ENCODE measurements around the gene THAP11. TPM values are rescaled to one million over a fixed set of nuclear protein-coding genes. Genes with fewer than 3 reads are reported as not detected.
"Not testable (repeated sequence)": the region's sequence is repeated elsewhere in the genome, so short reads cannot be mapped to it uniquely, and the experiment has no call there.

Gene THAP11
- total RNA-seq, 1 donor: 38.5 TPM

DNA sequence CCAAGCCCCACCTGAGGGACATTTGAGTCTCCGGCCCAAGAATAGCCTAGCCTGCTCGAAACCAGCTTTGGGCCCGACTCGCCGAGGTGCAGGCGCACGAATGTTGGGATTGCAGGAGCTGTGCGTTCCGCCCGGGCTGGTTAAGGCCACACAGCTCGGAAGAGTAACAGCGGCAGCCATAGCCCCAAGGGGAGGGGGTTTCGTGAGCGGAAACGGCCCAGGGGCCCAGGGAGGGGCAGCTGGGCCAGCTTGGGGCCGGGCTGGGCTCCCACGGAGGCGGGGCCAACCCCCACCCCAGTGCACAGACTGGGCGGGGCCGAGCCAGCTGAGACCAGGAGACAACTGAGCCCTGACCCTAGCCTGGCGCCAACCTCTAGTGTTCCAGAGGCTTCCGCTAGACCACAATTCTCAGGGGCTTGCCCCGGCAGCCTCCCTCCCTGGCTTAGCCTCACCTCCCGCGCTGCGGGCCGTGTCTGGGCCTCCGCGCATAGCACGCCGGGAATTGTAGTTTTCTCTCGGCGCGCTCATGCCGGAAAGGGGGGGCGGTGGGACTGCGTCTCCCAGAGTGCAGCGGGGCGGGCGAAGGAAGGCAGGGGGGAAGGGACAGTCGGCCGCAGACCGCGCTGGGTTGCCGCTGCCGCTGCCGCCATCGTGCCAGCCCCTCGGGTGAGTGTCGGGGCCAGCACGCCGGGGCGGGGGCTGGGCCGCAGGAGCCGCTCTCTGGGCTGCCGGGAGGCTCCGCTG lies 4.4 kb downstream of the THAP11 start, which contains the start of gene NUTF2:
Gene NUTF2, plus strand, starts transcription at position 614 of the 744 bp plus-strand sequence. CDS start 18,198 bp downstream, outside the sequence.
- H3K9me3 ChIP-seq (ENCODE audit: low read depth, low read length): no peaks in the 10 kb centered on the region
- no peaks in the 10 kb centered on the region for H3K27me3 ChIP-seq (ENCODE audit: insufficient read depth, low read length)
- peak within 1 kb of the TSS; percentile 69 for H3K4me3 ChIP-seq (ENCODE audit: low read length)
- peaks cover 53% of the 10 kb centered on the region for H3K4me1 ChIP-seq (ENCODE audit: insufficient read depth, low read length)

DNA sequence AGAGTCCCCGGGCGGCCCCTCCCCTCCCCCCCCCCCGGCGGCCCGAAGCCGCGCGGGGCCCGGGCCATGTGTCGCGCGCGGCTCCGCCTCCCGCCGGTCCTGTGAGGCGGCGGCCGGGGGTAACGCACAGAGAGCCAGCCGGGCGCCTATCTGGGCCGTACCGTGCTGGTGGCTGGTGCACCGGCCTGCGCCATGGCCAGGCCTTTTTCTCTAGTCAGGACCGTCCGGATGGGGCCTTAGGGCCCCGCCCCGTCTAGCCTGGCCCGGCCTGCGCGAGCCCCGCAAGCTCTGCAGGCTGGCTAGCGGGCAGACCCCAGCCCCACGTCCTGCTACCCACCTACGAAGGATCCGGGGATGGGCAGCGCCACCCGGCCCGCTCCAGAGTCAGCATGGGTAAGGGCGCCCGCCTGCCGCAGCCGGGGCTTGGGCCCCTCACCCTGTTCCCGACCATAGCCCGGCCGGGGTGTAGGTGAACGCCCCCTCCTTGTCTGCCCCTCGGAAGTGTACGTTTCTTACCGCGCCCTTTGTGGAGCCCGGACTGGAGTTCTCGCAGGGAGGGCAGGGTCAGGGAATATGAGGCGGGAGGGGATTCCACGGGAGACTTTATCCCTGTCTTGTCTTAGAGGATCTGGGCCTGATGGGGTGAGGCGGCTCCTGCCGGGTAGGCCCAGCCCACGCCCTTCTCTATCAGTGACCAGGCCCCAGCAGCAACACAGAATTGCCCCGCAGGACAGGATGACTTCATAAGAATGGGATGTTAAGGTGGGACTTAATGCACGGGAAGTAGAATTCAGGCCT lies 5.1 kb downstream of the THAP11 start, which contains the start of gene CENPT:
Gene CENPT, minus strand, starts transcription at position 630 of the 798 bp plus-strand sequence. CDS start 13,834 bp downstream, outside the sequence.
- H3K4me3 ChIP-seq (ENCODE audit: low read length): peak within 1 kb of the TSS; percentile 69
- no peaks in the 10 kb centered on the region for H3K9me3 ChIP-seq (ENCODE audit: low read depth, low read length)
- no peaks in the 10 kb centered on the region for H3K27me3 ChIP-seq (ENCODE audit: insufficient read depth, low read length)
- peaks cover 51% of the 10 kb centered on the region for H3K4me1 ChIP-seq (ENCODE audit: insufficient read depth, low read length)

DNA sequence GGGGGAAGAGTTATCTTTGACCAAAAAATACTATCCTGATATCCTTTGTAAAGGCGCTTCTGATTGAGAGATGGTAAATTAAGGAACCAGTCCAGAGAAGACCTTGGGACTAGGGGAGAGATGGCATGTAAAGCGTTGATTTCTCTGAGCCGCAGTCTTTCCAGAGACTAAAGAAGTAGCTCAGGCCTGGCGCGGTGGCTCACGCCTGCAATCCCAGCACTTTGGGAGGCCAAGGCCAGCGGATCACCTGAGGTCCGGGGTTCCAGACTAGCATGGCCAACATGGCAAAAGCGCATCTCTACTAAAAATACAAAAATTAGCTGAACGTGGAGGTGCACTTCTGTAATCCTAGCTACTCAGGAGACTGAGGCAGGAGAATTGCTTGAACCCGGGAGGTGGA lies 6.0 kb downstream of the THAP11 start:
- Histone ChIP-seq H3K4me1 (ENCODE audit: insufficient read depth, low read length) (peaks cover 49% of the 10 kb centered on the region), H3K4me3 (ENCODE audit: low read length) (no peak overlapping the region), H3K9me3 (ENCODE audit: low read depth, low read length) (no peaks in the 10 kb centered on the region), H3K27me3 (ENCODE audit: insufficient read depth, low read length) (no peaks in the 10 kb centered on the region)

DNA sequence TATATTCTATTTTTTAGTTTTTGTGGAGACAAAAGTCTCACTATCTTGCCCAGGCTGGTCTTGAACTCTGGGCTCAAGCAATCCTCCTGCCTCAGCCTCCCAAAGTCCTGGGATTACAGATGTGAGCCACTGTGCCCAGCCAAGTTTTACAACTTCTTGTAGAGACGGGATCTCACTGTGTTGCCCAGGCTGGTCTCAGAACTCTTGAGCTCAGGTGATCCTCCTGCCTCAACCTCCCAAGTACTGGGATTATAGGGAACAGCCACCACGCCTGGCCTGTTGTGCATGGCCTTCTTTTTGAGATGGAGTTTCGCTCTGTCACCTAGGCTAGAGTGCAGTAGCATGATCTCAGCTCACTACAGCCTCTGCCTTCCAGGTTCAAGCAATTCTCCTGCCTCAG lies 11.6 kb downstream of the THAP11 start:
- H3K27me3 ChIP-seq (ENCODE audit: insufficient read depth, low read length): no peaks in the 10 kb centered on the region
- H3K9me3 ChIP-seq (ENCODE audit: low read depth, low read length): no peaks in the 10 kb centered on the region
- no peak overlapping the region for H3K4me3 ChIP-seq (ENCODE audit: low read length)
- H3K4me1 ChIP-seq (ENCODE audit: insufficient read depth, low read length): peaks cover 18% of the 10 kb centered on the region

DNA sequence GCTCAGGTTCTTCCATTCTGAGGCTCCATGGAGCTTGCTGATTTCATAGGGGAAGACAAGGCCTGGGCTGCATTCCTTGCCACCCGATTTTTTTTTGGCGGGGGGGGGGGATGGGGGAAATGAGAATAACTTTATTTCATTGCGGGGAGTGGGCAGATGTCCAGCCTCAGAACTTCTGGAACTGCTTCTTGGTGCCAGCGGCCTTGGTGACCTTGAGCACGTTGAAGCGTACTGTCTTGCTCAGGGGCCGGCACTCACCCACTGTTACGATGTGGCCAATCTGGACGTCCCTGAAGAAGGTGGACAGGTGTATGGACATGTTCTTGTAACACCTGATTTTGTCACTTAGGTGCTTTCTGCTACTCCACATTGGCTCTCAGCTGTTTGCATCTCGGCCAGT lies 13.7 kb downstream of the THAP11 start:
- H3K4me1 ChIP-seq (ENCODE audit: insufficient read depth, low read length): peaks cover 17% of the 10 kb centered on the region
- no peaks in the 10 kb centered on the region for H3K9me3 ChIP-seq (ENCODE audit: low read depth, low read length)
- H3K4me3 ChIP-seq (ENCODE audit: low read length): no peak overlapping the region
- no peaks in the 10 kb centered on the region for H3K27me3 ChIP-seq (ENCODE audit: insufficient read depth, low read length)

DNA sequence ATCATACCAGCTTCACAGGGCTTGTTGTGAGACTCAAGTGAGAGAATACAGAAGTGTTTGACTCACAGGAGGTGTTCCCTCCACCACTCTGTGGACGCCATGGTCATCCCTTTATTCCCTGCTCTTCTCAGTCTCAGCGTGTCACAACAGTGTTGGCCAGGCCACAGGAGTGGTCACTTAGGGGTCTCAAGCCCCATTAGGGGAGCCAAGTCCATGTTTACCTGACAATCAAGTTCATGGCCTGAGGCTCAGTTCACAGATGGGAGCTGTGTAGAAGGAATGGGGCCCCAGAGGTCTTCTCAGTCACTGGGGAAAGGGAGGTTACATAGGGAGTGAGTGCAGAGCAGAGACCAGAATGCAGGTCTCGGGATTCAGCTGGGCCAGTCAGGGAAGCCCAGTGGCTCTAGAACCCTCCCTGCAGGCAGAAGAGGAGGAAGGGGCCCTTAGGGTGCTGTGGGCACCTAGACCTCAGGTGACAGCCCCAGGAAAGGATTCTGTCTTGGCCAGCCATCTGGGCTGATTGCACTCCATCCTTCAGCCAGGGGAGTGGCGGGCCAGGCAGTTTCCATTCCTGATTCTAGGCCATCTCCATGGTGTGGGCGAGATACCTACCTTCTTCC lies 14.9 kb downstream of the THAP11 start:
- Histone ChIP-seq H3K27me3 (ENCODE audit: insufficient read depth, low read length) (no peaks in the 10 kb centered on the region), H3K4me3 (ENCODE audit: low read length) (no peak overlapping the region), H3K9me3 (ENCODE audit: low read depth, low read length) (no peaks in the 10 kb centered on the region), H3K4me1 (ENCODE audit: insufficient read depth, low read length) (peaks cover 17% of the 10 kb centered on the region)

DNA sequence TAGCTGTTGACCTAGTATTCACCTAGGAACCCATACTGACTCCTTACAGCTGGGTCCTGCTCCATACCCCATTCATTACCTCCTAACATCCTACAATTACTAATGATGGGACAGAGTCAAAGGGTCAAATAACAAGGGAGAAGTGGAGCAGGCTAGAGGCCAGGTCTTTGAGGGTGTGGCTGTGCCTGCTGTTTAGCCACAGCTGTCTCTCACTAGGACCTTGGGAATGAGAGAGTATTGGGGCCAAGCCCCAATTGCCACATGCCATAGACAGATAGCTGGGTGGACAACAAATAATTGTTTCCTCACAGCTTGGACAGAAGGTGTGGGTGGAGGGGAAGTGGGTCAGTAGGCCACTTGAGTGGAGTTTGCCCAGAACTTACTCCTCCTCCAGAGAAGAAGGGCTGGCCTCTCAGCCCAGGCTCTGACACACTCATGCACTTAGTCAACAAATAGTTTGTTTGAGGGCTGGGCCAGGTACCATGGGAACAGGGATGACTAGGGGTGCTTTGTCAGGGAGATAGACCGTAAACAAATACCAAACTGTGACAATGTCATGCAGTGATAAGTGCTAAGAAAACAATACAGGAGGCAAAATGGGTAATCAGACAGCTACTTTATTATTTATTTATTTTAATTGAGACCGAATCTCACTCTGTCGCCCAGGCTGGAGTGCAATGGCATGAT lies 15.6 kb downstream of the THAP11 start:
- no peaks in the 10 kb centered on the region for H3K9me3 ChIP-seq (ENCODE audit: low read depth, low read length)

DNA sequence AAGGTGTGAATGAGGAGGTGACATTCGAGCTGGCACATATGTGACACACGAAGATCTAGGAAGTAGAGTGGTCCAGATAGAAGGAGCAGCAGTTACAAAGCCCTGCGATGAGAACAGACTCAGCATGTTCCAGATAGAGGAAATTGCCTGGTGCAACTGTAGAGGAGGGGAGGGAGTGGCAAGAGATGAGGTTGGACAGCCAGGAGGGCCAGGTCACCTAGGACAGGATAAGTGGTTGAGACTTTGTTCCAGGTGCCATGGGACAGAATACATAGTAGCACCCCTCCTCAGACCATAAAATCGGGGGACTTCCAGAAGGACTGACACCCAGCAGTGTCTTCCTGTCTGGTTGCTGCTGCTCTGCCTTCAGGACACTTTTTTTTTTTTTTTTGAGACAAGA lies 16.4 kb downstream of the THAP11 start:
- no peak overlapping the region for H3K4me3 ChIP-seq (ENCODE audit: low read length)
- peaks cover 17% of the 10 kb centered on the region for H3K4me1 ChIP-seq (ENCODE audit: insufficient read depth, low read length)
- H3K9me3 ChIP-seq (ENCODE audit: low read depth, low read length): no peaks in the 10 kb centered on the region
- no peaks in the 10 kb centered on the region for H3K27me3 ChIP-seq (ENCODE audit: insufficient read depth, low read length)

More for the DNA sequence above, 15.6 kb downstream of the THAP11 start:
- H3K27me3 ChIP-seq (ENCODE audit: insufficient read depth, low read length): no peaks in the 10 kb centered on the region
- no peak overlapping the region for H3K4me3 ChIP-seq (ENCODE audit: low read length)
- peaks cover 17% of the 10 kb centered on the region for H3K4me1 ChIP-seq (ENCODE audit: insufficient read depth, low read length)

DNA sequence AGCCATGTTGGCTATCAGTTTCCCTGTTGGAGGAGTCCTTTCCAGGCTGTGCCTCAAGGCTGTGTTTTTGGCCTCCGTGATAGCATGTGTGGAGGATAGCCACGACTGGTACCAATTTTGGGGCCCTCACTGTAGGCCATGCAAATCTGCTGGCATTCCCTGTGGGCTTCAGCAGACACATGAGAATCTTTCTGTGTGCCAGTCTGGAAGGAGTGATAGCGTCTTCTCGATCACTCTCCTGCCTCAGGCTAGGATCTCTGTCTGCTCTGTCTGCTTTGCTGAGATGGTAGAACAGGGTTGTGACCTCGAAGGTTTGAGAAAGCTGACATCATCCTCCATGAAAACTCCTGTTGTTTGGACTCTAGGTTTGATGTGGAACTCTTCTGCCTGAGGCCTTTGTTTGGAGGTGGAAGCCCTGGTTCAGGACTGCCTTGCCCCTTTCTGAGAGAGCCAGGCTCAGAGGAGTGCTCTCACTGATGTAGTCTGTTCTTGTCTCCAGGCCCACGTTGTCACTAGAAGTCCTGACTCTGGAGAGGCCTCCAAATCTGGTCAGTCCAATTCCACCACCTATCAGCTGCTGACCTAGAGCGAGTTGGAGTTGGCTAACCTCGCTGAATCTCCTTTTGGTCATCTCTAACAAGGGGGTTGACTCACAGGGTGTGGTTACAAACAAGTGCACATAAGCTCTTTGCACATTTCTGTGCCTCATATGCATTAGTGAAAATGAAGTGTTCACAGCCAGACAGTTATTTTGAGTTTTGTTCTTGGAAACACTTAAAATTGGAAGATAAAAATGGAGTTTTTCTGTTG lies 18.7 kb downstream of the THAP11 start:
- H3K27me3 ChIP-seq (ENCODE audit: insufficient read depth, low read length): no peaks in the 10 kb centered on the region
- no peak overlapping the region for H3K4me3 ChIP-seq (ENCODE audit: low read length)
- H3K4me1 ChIP-seq (ENCODE audit: insufficient read depth, low read length): peaks cover 17% of the 10 kb centered on the region
- no peaks in the 10 kb centered on the region for H3K9me3 ChIP-seq (ENCODE audit: low read depth, low read length)

DNA sequence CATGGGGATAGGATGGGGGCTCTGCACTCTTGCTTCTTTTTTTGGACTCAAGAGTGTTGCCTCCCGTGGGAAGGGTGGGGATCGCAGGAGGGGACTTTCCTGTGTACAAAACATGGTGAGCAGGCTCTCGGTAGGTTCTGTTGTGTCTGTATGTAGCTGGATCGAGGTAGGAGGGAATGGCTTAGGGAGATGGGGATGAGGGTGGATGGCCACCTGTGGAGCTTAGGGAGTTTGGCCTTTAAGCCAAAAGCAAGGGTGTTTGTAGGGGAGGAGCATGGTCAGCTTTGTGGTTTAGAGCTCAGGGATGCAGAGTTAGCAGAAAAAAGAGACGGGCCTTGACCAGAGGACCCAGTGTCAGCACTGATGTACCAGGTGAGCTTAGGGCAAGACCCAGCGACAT lies 19.8 kb downstream of the THAP11 start:
- H3K27me3 ChIP-seq (ENCODE audit: insufficient read depth, low read length): no peaks in the 10 kb centered on the region
- H3K4me1 ChIP-seq (ENCODE audit: insufficient read depth, low read length): peaks cover 16% of the 10 kb centered on the region
- no peaks in the 10 kb centered on the region for H3K9me3 ChIP-seq (ENCODE audit: low read depth, low read length)
- no peak overlapping the region for H3K4me3 ChIP-seq (ENCODE audit: low read length)

DNA sequence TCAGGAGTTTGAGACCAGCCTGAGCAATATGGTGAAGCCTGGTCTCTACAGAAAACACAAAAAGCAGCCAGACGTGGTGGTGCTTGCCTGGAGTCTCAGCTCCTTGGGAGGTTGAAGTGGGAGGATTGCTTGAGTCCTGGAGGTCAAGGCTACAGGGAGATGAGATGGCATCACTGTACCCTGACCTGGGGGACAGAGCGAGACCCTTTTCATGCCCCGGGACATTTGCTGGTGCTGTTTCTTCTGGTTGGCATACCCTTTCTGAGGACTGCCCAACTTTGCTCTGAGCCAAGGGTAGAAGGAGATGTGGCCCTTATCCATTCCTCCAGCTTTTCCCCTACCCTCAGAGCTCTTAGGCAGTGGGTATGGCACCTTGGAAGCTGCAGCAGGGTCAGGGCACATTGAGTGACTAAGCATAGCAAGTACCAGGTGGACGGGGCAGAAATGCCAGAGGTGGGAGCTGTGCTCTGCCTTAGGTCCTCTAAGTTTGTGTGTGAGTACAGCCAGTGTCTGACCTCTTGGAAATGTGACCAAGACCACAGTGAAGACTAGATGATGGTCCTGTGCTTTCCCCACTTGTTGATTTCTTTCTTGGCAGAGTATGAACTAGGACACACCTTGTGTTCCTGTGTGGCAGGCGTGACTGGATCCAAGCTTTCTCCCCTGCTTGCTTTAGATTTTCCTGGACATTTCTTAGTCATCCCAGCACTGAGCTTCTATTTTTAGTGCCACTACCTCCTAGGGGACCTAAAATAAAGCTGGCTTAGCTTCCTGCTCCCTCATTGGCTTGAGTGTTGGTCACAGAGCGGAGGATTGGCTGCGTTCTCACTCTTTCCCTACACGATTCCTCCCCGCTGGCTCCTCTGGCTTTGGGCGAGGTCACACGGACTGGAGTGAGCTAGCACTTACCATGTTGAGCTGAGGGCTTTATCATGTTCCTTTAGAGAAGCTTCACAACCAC lies 20.8 kb downstream of the THAP11 start:
- Histone ChIP-seq H3K4me3 (ENCODE audit: low read length) (no peak overlapping the region), H3K4me1 (ENCODE audit: insufficient read depth, low read length) (peaks cover 6% of the 10 kb centered on the region), H3K27me3 (ENCODE audit: insufficient read depth, low read length) (no peaks in the 10 kb centered on the region), H3K9me3 (ENCODE audit: low read depth, low read length) (no peaks in the 10 kb centered on the region)

DNA sequence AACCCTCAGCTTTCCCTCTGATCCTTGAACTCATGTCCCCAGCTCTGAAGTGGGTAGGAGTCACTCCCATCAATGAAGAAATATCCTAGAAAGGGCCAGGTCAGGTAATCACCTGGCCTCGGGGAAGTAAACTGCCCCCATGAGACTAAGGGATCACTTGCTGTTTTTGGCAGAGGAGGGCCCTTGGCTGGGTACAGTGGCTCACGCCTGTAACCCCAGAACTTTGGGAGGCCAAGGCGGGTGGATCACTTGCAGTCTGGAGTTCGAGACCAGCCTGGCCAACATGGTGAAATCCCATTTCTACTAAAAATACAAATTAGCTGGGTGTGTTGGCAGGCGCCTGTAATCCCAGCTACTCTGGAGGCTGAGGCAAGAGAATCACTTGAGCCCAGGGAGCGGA lies 21.9 kb downstream of the THAP11 start:
- not testable (repeated sequence) for H3K9me3 ChIP-seq (ENCODE audit: low read depth, low read length); H3K4me3 ChIP-seq (ENCODE audit: low read length); H3K4me1 ChIP-seq (ENCODE audit: insufficient read depth, low read length); H3K27me3 ChIP-seq (ENCODE audit: insufficient read depth, low read length)

DNA sequence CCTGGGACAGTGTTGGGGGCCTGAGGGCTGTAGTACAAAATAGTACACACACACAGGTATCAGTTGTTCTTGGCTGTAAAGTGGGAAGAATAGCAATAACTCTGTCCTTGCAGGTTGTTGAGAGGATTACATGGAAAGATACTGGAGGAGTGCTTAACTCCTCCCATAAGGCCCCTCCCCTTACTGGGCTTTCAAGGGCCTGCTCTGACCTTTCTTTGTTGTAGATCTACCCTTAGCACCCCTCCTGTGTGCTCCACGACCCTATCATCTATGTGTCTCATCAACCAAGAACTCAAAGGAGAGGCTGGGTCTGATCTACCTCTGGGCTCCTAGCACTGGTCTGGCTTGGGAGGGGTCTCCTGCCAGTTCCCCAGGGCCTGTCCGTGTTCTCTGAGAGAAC lies 22.5 kb downstream of the THAP11 start:
- no peaks in the 10 kb centered on the region for H3K9me3 ChIP-seq (ENCODE audit: low read depth, low read length)
- no peaks in the 10 kb centered on the region for H3K4me1 ChIP-seq (ENCODE audit: insufficient read depth, low read length)
- no peaks in the 10 kb centered on the region for H3K27me3 ChIP-seq (ENCODE audit: insufficient read depth, low read length)
- H3K4me3 ChIP-seq (ENCODE audit: low read length): no peak overlapping the region
